Measurements from ENCODE around the gene PPP2CA.
"Not testable (repeated sequence)": the region's sequence is repeated elsewhere in the genome, so short reads cannot be mapped to it uniquely, and the experiment has no call there.

PPP2CA gene

GRCh38 chr5:134225780-134226440 is at the start of gene PPP2CA:
Gene PPP2CA, minus strand, starts transcription at chr5:134226073. Its CDS starts 212 bp downstream, at chr5:134225861.
- in situ Hi-C loops (cut with MboI; ENCODE audit: low pct_unique_long_range_greater_than_20kb, low sequenced_read_pairs): no loop called here
- peak; percentile 99 for DNase-seq

GRCh38 chr5:134273642-134274395 is 47.9 kb upstream of the PPP2CA start:
- in situ Hi-C loops (cut with MboI; ENCODE audit: low pct_unique_long_range_greater_than_20kb, low sequenced_read_pairs): no loop called here
- DNase-seq: no peak

DNA sequence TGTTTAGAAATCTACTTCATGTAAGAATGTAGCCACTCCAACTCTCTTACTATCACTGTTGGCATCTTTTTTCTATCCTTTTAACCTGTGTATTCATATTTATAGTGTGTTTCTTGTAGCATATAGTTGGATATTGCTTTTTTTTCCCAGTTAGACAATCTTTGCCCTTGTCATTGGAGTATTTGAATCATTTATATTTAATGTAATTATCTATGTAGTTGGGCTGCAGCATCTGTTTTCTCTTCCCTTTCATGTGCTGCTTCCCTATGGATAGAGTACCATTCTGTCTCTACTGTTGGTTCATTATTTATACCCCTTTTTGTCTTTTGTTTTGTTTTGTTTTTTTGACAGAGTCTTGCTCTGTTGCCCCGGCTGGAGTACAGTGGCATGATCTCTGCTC is 45.2 kb upstream of the PPP2CA start:
- in situ Hi-C loops (cut with MboI; ENCODE audit: low pct_unique_long_range_greater_than_20kb, low sequenced_read_pairs): no loop called here
- DNase-seq: no peak

- DNase-seq: no peak
- in situ Hi-C loops (cut with MboI; ENCODE audit: low pct_unique_long_range_greater_than_20kb, low sequenced_read_pairs): no loop called here
Measured at GRCh38 chr5:134268919-134269318, 43.0 kb upstream of the PPP2CA start.

DNA sequence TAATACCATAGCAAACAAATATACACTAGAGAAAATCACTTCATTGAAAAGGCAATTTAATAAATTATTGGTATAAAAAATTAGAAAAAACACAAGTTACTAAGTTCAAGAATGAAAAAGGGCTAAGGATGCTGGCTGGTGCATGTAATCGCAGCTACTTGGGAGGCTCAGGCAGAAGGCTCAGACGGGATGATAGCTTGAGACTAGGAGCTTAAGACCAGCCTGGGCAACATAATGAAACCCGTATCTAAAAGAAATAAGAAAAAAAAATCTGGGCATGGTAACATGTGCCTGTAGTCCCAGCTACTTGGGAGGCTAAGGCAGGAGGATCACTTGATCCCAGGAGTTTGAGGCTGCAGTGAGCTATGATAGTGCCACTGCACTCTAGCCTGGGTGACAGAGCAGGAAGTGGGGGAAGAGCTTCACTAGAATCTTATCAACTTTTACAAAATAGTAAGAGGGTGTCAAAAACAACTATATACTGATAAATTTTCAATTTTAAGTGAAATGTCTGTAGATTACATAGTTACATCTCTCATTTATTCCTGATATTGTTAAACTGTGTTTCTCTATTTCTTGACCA is 42.2 kb upstream of the PPP2CA start:
- no peak for DNase-seq
- in situ Hi-C loops (cut with MboI; ENCODE audit: low pct_unique_long_range_greater_than_20kb, low sequenced_read_pairs): no loop called here

DNA sequence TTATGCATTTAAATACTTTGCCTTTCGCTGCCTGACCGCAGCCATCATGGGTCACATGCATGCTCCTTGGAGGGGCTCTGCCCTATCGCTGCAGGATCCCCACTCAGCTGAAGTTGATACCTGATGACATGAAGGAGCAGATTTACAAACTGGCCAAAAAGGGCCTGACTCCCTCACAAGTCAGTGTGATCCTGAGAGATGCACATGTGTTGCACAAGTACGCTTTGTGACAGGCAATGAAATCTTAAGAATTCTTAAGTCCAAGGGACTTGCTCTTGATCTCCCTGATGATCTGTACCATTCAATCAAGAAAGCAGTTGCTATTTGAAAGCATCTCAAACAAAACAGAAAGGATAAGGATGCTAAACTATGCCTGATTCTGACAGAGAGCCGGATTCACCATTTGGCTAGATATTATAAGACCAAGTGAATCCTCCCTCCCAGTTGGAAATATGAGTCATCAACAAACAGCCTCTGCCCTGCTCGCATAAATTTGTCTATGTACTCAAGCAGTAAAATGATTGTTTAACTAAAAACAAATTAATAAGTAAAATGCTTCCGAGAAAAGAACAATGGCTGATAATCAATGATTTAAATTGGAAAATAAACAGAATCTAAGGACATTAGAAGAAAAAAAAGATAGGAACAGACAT is 41.6 kb upstream of the PPP2CA start:
- in situ Hi-C loops (cut with MboI; ENCODE audit: low pct_unique_long_range_greater_than_20kb, low sequenced_read_pairs): no loop called here
- no peak for DNase-seq

- DNase-seq: no peak
- in situ Hi-C loops (cut with MboI; ENCODE audit: low pct_unique_long_range_greater_than_20kb, low sequenced_read_pairs): no loop called here
Measured at GRCh38 chr5:134263801-134264200, 37.9 kb upstream of the PPP2CA start.

DNA sequence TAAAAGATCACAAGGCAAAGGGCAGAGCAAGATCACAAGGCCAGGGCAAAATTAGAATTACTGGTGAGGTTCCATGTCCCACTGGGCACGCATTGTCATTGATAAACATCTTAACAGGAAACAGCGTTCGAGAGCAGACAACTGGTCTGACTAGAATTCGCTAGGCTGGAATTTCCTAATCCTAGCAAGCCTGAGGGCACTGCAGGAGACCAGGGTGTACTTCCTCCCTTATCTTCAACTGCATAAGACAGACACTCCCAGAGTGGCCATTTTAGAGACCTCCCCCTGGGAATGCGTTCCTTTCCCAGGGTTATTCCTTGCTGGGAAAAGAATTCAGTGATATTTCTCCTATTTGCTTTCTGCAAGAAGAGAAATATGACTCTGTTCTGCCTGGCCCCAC is 36.8 kb upstream of the PPP2CA start:
- in situ Hi-C loops (cut with MboI; ENCODE audit: low pct_unique_long_range_greater_than_20kb, low sequenced_read_pairs); DNase-seq: not testable (repeated sequence)

DNA sequence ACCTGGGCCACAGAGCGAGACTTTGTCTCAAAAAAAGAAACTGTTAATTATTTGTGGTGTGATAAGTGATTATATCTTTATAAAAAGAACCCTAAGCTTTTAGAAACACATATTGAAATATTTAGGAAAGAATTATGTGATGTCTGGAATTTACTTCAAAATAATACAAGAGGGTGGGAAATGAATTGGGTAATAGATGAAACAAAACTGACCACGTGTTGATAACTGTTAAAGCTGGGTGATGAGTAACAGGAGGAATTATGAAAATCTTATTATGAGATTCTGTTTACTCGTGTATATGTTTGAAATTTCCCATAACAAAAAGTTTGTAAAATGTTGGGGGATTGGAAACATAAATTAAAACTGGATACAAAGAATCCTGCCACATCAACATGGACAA is 33.0 kb upstream of the PPP2CA start:
- in situ Hi-C loops (cut with MboI; ENCODE audit: low pct_unique_long_range_greater_than_20kb, low sequenced_read_pairs): no loop called here
- no peak for DNase-seq

DNA sequence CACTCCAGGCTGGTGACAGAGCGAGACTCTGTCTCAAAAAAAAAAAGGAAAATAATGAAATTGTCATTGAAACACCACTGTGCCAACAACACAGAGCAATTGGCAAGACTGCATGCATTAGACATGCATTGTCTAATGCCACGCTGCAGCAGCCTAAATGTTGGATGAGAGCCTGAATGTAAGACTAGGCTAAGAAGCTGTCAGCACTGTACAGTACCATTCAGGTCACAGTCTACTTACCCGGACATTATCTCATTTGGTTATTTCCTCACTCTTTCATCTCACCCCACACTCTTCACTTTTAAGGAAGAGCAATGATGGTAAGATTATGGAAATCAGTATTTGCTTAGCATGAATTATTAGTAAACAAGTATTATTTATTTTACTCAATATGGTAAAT is 31.3 kb upstream of the PPP2CA start:
- in situ Hi-C loops (cut with MboI; ENCODE audit: low pct_unique_long_range_greater_than_20kb, low sequenced_read_pairs): no loop called here
- no peak for DNase-seq

DNA sequence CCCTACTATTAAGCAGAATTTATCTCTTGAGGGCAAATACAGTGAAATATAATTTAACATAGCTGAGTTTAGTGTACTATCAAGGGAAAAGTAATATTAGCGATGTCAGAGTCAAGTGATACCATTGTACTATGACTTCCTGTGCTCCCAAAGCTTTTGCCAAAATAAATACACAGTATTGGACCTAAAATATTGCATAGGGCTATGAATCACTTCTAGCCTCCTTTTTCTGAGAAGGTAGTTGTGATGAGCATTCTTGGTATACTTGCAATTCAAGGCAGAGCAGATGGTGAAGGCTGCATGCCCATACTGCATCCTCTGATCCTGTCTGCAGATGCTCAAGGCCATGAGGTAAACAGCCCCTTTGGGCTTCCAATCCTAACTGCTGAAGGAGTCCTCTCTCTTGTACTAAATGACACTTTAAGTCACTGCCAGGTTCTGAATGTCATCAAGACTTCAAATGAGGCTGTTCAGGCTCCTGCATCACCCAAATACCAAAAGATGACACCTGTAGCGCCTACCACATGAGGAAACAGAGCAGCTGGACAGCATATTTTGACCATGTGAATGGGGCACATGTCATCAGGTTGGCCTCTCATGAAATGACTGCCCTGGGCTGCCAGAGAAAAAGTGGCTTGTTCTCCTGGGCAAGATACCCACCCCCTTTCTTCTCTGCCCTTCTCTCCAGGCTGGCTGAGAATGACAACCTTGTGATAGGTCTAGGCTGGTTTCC is 29.7 kb upstream of the PPP2CA start:
- in situ Hi-C loops (cut with MboI; ENCODE audit: low pct_unique_long_range_greater_than_20kb, low sequenced_read_pairs): no loop called here
- no peak for DNase-seq

GRCh38 chr5:134253368-134254153 is 27.7 kb upstream of the PPP2CA start:
- DNase-seq; in situ Hi-C loops (cut with MboI; ENCODE audit: low pct_unique_long_range_greater_than_20kb, low sequenced_read_pairs): not testable (repeated sequence)

DNA sequence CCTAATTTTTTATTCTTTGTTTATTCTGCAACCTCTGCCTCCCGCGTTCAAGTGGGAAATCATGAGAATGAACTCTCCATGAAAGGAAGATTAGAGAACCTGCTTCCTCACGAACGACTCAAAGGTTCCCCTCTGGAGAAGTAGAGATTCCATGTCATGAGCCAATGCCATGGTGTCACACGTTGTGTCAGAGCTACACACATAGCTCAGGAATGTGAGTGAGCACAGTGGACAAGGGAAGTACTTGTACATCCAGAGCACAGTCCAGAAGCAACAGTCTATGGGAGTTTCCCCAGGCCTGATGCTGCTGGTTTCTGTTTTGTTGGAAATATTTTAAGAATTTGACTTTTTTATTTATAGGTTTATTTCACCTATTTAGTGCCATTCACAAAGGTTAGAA is 26.8 kb upstream of the PPP2CA start:
- in situ Hi-C loops (cut with MboI; ENCODE audit: low pct_unique_long_range_greater_than_20kb, low sequenced_read_pairs): no loop called here
- no peak for DNase-seq

DNA sequence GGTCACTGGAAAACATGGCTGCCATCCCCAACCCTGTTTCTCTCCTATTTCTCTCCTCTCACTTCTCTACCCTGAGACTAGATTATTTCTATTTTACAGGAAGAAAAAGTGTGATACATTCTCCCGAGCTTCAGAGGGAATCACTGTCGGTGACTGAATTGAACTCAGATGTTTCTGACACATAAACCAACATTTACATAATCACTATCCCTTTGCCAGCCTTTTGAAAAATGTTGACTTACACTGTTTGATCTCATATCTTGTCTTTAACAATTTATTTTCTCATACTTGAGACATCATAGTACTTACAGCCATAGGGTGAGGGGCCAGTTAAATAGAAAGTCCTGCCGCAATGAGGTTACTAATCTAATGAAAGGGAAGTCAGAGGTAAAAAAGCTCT is 25.1 kb upstream of the PPP2CA start:
- in situ Hi-C loops (cut with MboI; ENCODE audit: low pct_unique_long_range_greater_than_20kb, low sequenced_read_pairs): no loop called here
- no peak for DNase-seq

DNA sequence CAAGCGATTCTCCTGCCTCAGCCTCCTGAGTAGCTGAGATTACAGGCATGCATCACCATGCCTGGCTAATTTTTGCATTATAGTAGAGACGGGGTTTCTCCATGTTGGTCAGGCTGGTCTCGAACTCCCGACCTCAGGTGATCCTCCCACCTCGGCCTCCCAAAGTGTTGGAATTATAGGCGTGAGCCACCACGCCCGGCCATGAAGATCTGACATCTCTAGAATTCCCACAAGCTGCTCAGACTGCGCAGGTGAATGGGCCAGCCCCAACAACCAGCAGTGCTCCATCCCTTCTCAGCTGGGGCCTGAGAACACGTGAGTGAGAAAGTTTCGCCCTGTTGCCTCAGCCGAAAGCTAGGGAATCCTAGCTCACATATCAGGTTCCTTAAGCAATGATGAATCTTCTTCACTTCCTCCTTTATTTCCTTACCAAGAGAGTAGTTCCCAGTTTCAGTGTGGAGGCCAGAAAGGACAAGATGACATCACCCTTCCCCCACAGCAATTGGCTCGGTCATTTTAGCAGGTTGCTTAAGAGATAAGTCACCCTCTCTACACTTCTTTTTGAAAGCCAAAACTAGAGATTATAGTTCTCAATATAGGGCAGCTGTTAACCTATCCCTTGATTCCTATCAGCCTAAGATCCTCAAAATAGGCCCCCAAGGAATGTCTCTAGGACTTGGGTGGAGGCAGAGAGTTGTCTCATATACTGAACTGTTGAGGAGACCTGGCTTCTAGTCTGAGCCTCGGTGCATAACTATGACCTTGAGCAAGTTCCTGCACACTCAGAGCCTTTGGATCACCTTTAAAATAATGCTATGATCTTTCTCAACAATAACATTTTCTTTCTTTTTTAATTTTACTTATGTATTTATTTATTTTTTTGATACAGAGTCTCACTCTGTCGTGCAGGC is 23.9 kb upstream of the PPP2CA start:
- in situ Hi-C loops (cut with MboI; ENCODE audit: low pct_unique_long_range_greater_than_20kb, low sequenced_read_pairs): no loop called here
- DNase-seq: peak; percentile 78

DNA sequence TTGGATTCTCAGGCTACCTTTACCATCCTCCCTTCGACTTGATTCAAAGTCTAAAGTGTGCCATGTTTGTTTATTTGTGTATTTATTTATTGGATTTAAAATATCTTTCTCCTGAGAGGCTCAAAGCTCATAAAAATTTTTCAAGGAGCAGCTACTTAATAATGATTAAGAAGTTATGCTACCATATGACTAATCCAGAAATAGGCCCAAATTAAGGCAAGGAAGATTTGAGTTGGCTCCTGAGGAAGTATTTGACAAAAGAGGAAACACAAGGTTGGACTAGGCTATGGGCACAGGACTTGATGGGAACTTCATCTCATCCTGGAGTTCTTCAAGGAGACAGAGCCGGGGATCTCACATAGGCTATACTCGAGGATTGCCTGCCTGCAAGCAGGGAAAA is 22.4 kb upstream of the PPP2CA start:
- DNase-seq: no peak
- in situ Hi-C loops (cut with MboI; ENCODE audit: low pct_unique_long_range_greater_than_20kb, low sequenced_read_pairs): no loop called here

GRCh38 chr5:134247428-134248224 is 21.8 kb upstream of the PPP2CA start:
- DNase-seq: no peak
- in situ Hi-C loops (cut with MboI; ENCODE audit: low pct_unique_long_range_greater_than_20kb, low sequenced_read_pairs): no loop called here

Measured in KBM-7 (cell line).